IPS-15b (cell line): ENCODE data around the gene SRP14.
"Not testable (repeated sequence)": the region's sequence is repeated elsewhere in the genome, so short reads cannot be mapped to it uniquely, and the experiment has no call there.

Source experiments
- H3K27me3 ChIP-seq: one replicate; pipeline ENCODE4 v1.6.1; 2013; ENCODE audit warnings: low read length; ENCODE audit not compliant: control insufficient read depth, insufficient read depth
- H3K36me3 ChIP-seq: one replicate; pipeline ENCODE4 v1.6.1; 2013; ENCODE audit warnings: low read length; ENCODE audit not compliant: control insufficient read depth, insufficient read depth
- H3K4me1 ChIP-seq: one replicate; pipeline ENCODE4 v1.6.1; 2013; ENCODE audit warnings: mild to moderate bottlenecking, low read length; ENCODE audit not compliant: control insufficient read depth, insufficient read depth
- H3K4me3 ChIP-seq: one replicate; pipeline ENCODE4 v1.5.1; 2013; ENCODE audit warnings: low read depth, low read length
- H3K9ac ChIP-seq: one replicate; pipeline ENCODE4 v1.6.1; 2013; ENCODE audit warnings: low read depth, mild to moderate bottlenecking, low read length
- H3K9me3 ChIP-seq: one replicate; pipeline ENCODE4 v1.6.1; 2013; ENCODE audit warnings: mild to moderate bottlenecking, low read length; ENCODE audit not compliant: control insufficient read depth, insufficient read depth

The SRP14 gene

DNA sequence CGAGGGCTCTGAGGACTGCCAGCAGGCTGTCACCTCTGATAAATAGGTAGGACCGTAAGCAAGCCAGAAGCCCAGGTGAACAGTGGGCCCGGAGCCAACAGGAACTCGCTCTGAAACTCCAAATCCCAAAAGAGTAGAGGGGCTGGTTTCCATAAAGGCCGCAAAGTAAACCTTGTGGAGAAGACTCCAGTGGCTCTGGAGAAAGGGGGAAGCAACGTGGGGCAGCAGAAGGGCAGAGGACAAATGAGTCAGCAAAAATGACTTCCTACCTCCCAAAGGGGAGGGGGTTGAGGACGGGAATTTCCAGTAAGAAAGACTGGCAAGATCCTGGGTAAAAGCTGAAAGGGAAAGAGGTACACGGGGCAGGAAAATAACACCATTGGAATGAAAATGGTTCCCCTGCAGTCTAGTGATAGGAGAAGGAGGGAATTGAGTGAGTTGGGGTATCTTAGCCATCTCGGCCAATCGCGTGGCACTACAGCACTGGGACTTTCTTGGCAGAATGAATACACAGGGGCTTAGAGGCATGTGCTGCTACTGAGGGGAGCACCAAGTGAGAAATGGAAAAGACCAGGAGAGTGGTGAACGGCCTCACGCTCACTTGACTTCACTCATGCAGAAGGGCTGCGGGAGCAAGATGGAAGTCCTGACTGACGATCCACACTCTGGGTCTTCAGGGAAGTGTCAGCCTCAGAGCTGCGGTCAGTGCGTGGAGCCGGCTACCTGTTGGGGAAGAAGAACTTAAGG lies 36.5 kb upstream of the SRP14 start:
- H3K9me3 ChIP-seq = no peaks in the 10 kb centered on the region
- no peaks in the 10 kb centered on the region for H3K4me1 ChIP-seq
- no peak overlapping the region for H3K9ac ChIP-seq
- peaks cover 5% of the 10 kb centered on the region for H3K27me3 ChIP-seq
- no peaks in the 10 kb centered on the region for H3K36me3 ChIP-seq
- no peak overlapping the region for H3K4me3 ChIP-seq

- not testable (repeated sequence) for H3K4me3 ChIP-seq, H3K9ac ChIP-seq, H3K4me1 ChIP-seq, H3K36me3 ChIP-seq, H3K9me3 ChIP-seq, H3K27me3 ChIP-seq
Measured at GRCh38 chr15:40074656-40075055, 35.7 kb upstream of the SRP14 start.

- H3K4me1 ChIP-seq, H3K9me3 ChIP-seq, H3K27me3 ChIP-seq, H3K36me3 ChIP-seq, H3K9ac ChIP-seq, H3K4me3 ChIP-seq: not testable (repeated sequence)
Measured at GRCh38 chr15:40073716-40074490, 34.9 kb upstream of the SRP14 start.

DNA sequence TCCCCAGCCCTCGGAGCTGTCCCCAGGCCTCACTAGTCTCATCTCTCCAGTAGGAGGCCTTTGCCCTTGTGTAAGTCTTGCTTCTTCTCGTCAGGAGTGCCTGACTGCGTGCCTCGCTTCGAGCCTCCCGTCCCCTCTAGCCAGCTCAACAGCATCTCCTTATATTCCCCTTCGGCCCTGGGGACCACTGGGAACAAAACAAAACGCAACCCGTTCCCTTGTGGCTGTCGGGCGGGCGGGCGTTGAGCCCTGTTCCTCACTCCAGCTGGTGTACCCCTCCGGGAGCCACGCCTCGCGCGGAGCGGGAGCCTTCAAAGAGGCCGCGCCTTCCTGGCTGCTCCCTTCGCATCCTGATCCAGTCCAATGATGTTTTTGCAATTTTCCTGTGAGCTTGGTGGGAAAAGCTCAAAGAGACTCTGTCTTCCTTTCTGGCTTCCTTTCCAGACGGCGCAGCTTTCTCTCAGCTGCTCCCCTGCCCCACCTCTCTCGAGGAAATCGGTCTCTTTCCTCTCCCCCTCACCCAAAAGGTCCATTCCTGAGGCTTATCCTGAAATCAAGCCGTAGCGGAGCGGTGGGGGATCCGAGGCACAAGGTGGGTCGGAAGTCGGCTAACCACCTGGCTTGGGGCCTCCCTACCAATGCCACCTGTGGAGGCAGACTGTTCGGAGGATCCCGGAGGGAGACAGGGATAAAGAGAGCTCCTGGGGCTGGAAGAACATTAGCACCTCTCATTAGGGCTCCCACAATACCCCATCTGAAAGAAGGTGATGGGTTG lies 33.4 kb upstream of the SRP14 start:
- H3K4me3 ChIP-seq = no peak overlapping the region
- H3K4me1 ChIP-seq = peaks cover 6% of the 10 kb centered on the region

GRCh38 chr15:40070608-40071218 lies 31.7 kb upstream of the SRP14 start:
- H3K9ac ChIP-seq = no peak overlapping the region
- no peak overlapping the region for H3K4me3 ChIP-seq
- H3K36me3 ChIP-seq = no peaks in the 10 kb centered on the region
- peaks cover 6% of the 10 kb centered on the region for H3K4me1 ChIP-seq
- no peaks in the 10 kb centered on the region for H3K9me3 ChIP-seq
- no peaks in the 10 kb centered on the region for H3K27me3 ChIP-seq

More for the DNA sequence above, 33.4 kb upstream of the SRP14 start:
- no peaks in the 10 kb centered on the region for H3K9me3 ChIP-seq
- H3K36me3 ChIP-seq = no peaks in the 10 kb centered on the region
- no peaks in the 10 kb centered on the region for H3K27me3 ChIP-seq
- H3K9ac ChIP-seq = no peak overlapping the region

GRCh38 chr15:40070166-40070557 lies 31.2 kb upstream of the SRP14 start:
- Histone ChIP-seq H3K36me3 (no peaks in the 10 kb centered on the region), H3K27me3 (no peaks in the 10 kb centered on the region), H3K4me1 (peaks cover 6% of the 10 kb centered on the region), H3K4me3 (no peak overlapping the region), H3K9ac (no peak overlapping the region), H3K9me3 (no peaks in the 10 kb centered on the region)

DNA sequence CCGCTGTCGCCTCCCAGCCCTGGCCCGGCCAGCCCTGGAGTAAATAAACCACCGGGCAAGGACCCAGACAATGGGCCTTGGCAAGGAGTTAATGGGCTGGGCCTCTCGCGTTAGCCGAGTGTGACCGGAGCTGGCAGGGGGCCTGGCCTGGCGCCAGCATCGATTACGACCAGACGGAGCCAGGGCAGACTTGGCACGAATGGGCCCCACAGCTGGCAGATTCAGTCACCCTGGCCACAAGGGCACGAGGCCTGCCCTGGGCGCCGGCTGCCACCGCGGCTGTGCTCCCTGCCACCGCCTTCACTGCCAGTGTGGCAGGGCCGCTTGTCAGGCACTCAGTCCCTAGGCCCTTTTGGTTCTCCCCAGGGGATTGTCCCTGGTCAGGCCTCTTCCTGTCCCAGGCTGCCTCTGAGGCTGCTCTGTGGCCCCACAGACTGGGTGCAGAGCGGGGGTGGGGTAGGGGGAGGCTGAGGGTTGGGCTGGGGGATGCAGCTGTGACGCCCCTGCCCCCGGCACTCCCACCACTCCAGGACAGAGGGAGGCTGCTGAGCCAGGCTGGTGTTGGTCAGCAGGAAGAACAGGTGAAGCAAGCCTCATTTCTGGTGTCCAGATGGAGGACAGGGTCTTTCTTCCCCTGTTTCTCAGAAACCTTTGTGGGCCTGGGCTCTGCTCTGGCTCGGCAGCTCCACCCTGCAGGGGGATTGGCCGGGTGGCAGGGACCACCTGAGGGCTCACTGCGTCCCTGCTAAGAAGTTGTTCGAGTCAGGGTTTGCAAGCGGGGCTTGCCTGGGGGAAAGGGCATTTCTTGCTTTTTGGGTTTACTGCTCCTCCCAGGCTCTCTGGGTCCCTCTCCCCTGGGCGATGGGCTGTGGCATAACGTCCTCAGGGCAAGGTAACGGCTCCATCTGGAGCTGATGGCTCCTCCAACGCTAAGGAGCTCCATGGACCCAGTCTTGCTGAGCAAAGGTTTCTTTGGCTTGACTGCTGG lies 30.5 kb upstream of the SRP14 start:
- Histone ChIP-seq H3K27me3 (no peaks in the 10 kb centered on the region), H3K4me3 (no peak overlapping the region), H3K9ac (no peak overlapping the region), H3K36me3 (no peaks in the 10 kb centered on the region), H3K4me1 (peaks cover 6% of the 10 kb centered on the region), H3K9me3 (no peaks in the 10 kb centered on the region)

GRCh38 chr15:40067921-40068624 lies 29.1 kb upstream of the SRP14 start:
- H3K9me3 ChIP-seq = no peaks in the 10 kb centered on the region
- H3K9ac ChIP-seq = no peak overlapping the region
- H3K4me1 ChIP-seq = peaks cover 6% of the 10 kb centered on the region
- H3K27me3 ChIP-seq = no peaks in the 10 kb centered on the region
- H3K36me3 ChIP-seq = no peaks in the 10 kb centered on the region
- no peak overlapping the region for H3K4me3 ChIP-seq

GRCh38 chr15:40066589-40066988 lies 27.6 kb upstream of the SRP14 start:
- no peaks in the 10 kb centered on the region for H3K9me3 ChIP-seq
- peaks cover 6% of the 10 kb centered on the region for H3K4me1 ChIP-seq
- no peak overlapping the region for H3K4me3 ChIP-seq
- H3K27me3 ChIP-seq = no peaks in the 10 kb centered on the region
- no peak overlapping the region for H3K9ac ChIP-seq
- H3K36me3 ChIP-seq = no peaks in the 10 kb centered on the region

- no peaks in the 10 kb centered on the region for H3K27me3 ChIP-seq
- no peaks in the 10 kb centered on the region for H3K9me3 ChIP-seq
- no peak overlapping the region for H3K4me3 ChIP-seq
- peaks cover 6% of the 10 kb centered on the region for H3K4me1 ChIP-seq
- no peak overlapping the region for H3K9ac ChIP-seq
- H3K36me3 ChIP-seq = no peaks in the 10 kb centered on the region
Measured at GRCh38 chr15:40065166-40065565, 26.2 kb upstream of the SRP14 start.
